ENCODE results near the gene STOX1.
"Not testable (repeated sequence)": the region's sequence is repeated elsewhere in the genome, so short reads cannot be mapped to it uniquely, and the experiment has no call there.

The STOX1 gene

DNA sequence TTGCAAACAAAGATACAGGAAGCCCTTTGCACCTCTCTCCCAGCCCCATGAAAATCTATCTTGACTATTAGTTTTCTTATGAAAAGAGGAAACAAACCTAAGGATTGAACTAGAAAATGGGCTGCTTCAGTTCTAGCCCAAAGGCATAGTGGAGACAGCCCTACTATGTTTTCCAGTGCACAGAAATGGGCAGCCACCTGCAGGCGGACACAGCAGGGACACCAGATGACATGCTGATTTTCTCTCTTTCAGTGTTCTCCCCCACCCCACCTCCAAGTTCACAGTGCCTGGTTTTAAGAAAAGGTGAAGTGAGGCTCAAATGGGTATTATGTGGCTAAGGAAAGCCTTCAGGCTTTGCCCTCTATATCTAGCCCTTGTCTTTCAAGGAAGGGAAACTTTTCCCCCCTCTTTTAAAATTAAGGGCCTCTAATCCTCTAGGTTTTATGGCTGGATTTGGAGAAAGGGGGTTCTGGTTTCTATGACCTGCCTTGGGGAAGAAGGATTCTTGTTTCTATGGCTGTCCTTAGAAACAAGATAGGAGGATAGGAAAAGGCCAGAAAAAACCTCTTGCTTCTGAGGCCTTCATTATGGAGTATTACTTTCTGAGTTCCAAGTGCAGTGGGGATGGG is 50.3 kb downstream of the STOX1 start:
- in situ Hi-C loops (cut with MboI; ENCODE audit: low sequenced_read_pairs): no loop called here

DNA sequence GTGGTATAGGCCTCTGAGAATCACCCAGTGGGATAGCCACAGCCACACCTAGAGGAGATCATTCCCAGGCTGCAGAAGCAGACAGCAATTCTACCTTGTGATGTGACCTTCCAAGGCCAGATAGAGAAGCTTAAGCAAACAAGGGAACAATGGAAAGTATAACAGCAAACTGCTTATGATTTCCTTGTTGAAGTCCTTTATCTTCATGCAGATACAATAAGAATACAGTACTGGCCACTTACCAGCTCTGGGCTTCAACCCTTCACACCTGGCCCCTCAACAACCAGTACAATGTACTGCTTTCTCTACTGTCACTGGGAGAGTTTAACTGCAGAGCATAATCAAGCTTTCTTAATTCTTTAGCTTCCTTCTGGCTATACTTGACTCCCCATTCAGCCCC is 51.2 kb downstream of the STOX1 start:
- in situ Hi-C loops (cut with MboI; ENCODE audit: low sequenced_read_pairs): no loop called here

DNA sequence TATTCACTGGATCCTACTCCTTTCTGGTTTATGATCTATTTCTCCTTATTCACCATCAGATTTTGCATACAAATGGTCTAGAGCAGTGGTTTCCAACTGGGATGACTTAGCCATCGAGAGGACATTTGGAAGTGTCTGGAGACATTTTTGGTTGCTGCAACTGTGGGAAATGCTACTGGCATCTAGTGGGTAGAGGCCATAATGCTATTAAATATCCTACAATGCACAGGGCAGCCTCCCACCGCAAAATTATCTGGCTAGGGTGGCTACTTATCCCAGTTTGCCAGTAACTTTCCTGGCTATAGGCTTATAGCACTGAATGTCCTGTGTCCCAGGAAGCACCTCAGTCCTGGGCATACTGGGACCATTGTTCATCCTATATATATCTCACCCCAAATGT is 52.3 kb downstream of the STOX1 start:
- in situ Hi-C loops (cut with MboI; ENCODE audit: low sequenced_read_pairs): no loop called here

DNA sequence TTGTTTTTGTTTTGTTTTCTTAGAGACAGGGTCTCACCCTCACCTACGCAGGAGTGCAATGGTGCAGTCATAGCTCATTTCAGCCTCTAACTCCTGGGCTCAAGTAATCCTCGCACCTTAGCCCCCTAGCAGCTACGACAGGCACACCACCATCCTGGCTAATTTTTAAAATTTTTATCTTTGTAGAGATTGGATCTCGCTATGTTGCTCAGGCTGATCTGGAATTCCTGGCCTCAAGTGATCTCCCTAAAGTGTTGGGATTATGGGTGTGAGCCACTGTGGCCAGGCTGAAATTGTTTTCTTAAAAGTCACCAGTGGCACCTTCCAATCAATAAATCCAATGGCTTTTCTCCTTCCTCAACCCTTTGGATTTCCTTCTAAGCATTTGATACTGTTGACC is 52.9 kb downstream of the STOX1 start:
- in situ Hi-C loops (cut with MboI; ENCODE audit: low sequenced_read_pairs): no loop called here

DNA sequence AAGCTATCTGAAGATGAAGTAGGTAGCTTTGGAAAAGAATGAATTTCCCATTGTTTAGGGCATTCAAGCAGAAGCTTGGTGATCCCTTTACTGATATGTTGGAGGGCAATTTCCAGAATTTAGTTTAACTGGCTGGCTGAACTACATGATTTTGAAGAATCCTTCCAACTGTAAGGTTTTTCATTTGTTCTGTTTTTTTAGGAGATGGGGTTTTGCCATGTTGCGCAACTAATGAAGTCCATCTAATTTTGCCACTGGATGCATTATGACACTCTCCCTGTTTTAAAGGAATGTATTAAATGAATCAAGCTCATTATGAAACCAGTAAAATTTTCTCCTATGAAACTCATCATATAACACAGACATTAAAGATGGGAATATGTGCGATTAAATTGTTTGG is 67.7 kb downstream of the STOX1 start:
- in situ Hi-C loops (cut with MboI; ENCODE audit: low sequenced_read_pairs): no loop called here

DNA sequence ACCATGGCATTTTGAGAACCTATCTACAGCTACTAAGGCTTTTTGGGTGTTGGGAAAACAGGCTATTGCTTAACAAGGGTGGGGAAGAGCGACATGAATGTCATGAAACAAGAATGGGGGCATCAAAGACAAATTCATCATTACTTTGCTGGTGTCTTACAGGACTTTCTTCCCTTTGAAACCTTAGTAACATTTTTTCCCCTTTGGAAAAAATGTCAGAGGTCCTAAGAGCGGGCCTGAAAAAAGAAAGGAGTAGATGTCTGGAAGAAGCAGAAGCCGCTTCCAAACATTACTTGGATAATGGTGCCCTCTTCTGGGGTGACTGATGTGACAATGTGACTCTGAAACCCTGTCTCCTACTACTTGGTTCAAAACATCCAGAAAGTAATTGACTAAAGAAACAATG is 70.0 kb downstream of the STOX1 start:
- in situ Hi-C loops (cut with MboI; ENCODE audit: low sequenced_read_pairs): no loop called here

DNA sequence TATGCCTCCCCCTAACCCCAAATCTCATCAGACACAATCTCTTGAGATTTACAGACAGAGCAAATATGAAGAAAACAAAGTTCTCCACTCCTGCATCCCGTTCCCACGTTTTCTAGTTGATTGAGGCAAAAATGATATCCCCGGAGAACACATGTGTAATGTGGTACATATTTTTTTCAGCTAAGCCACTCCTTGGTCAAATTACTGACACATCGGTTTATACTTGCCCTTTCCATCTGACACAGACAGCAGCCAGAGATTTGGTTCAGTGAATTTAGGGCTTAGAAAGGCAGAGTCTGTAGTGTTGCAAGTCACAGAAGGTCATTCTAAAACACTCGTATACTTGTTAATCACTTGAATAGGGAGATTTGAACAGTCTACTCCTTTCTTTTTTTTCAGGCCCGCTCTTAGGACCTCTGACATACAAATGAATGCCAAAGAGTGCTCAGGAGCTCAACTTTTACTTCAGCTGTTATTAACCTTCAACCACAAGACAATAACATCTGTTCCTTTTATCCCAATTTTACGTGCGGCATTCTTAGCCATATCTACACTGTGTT is 71.9 kb downstream of the STOX1 start:
- in situ Hi-C loops (cut with MboI; ENCODE audit: low sequenced_read_pairs): no loop called here

DNA sequence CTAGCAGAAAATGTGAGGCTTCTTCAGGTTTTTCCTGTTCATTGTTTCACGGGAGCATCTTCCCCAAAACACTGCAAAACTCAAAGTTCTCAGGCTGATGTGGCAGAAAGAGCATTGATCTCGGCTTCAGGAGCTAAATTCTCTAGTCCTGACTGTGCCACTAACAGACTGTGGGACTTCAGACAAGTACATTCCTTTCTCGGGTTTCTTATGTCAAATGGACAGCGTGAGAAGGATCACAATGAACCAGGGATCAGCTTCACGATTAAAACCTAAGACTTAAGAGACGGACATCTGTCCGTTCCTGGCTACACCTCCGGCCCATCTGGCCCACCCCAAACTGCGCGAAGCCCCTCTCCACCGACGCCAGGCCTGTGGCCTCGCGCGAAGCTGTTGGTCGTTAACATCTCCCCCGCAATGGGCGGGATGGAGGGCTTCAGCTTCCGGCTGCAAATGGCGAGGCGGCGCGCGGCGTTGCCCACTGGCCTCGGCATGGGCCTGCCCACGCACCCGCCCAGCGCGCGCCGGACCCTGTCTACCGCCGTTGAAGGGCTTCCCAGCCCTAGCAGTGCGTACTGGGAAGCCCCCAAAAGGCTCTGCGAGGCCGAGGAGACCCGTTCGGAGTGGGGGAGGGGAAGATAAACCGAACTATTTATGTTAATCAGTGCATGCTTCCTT is 73.2 kb downstream of the STOX1 start:
- in situ Hi-C loops (cut with MboI; ENCODE audit: low sequenced_read_pairs): no loop called here

DNA sequence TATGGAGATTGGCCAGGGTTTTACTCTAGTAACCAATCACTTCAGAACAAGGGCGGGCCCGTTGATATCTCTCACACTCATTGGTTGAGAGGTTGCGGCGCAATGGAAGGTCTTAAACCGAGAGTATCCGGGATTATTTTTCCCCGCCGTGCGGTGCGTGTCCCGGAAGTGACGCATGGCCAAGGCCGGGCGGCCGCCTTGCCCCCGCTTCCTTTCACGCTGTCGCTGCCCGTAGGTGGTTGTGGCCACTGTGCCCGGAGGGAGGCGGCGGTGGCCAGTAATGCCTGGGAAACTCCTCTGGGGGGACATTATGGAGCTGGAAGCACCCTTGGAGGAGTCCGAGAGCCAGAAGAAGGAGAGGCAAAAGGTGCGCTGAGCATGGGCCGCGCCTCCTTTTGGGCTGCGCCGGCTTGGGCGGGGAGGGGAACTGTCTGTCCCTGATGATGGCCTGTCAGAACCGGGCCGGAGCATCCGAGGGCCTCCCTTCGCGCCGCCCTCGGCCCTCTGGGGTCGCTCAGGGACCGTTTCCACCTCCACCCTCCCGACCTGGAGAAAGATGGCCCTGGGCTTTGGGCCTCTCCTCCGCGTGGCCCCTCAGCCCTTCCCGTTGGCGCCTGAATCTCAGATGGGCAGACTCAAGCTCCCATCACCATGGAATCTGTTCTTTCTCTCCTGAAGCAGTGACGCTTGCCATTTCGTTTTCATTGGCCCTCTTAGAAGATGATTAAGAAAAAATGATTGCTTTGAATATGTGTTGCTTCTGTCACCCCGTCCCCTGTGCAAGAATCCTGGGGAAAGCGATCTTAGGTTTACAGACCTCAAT is 74.0 kb downstream of the STOX1 start, which contains the start of gene DDX50:
DDX50 (plus strand) TSS at position 211 of the 823 bp plus-strand sequence; CDS start at position 281, 70 bp downstream.
- in situ Hi-C loops (cut with MboI; ENCODE audit: low sequenced_read_pairs): no loop called here

DNA sequence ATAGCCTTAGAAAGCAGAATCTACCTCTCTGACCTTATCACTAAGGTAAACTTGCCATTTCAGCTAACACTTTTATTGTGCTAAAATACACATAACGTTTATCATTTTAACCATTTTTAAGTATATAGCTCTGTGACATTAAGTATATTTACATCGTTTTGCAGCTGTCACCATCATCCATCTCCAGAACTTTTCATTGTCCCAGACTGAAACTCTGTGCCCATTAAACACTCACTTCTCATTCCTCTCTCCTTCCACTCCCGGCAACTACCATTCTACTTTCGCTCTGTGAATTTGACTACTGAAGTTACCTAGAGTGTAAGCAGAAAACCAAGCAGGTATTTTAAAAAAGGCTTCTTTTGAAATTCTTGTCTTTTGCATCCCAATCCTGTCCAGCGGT is 75.1 kb downstream of the STOX1 start:
- in situ Hi-C loops (cut with MboI; ENCODE audit: low sequenced_read_pairs): no loop called here

DNA sequence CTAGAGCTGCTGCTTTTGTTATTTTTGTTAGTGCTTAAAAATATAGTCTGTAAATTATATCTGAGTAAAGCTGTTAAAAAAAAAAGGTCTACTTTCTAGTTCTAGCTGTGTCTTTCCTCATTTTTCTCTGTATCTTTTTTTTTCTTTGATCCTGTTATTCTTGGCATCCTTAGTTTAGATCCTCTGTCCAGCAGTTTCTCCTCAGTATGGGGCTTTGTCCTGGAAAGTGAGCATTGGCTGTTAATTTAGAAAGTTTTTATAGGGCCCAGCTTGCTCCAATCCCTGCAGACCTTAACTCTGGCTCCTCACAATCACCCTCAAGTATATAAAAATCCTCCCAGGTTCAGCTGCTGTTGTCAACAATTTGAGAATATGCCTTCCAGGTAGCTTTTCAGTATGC is 97.3 kb downstream of the STOX1 start:
- in situ Hi-C loops (cut with MboI; ENCODE audit: low sequenced_read_pairs): no loop called here

DNA sequence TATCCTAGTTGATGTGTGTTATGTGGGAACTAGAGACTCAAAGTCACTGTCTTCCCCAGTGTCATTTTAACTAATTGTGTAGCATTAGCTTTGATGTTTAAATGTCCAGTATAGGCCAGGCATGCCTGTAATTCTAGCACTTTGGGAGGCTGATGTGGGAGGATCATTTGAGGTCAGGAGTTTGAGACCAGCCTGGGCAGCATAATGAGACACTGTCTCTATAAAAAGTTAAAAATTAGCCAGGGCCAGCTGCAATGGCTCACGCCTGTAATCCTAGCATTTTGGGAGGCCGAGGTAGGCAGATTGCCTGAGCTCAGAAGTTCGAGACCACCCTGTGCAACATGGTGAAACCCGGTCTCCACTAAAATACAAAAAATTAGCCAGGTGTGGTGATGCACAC is 98.2 kb downstream of the STOX1 start:
- in situ Hi-C loops (cut with MboI; ENCODE audit: low sequenced_read_pairs): no loop called here

GRCh38 chr10:68929157-68929556 is 101.8 kb downstream of the STOX1 start:
- in situ Hi-C loops (cut with MboI; ENCODE audit: low sequenced_read_pairs): not testable (repeated sequence)

DNA sequence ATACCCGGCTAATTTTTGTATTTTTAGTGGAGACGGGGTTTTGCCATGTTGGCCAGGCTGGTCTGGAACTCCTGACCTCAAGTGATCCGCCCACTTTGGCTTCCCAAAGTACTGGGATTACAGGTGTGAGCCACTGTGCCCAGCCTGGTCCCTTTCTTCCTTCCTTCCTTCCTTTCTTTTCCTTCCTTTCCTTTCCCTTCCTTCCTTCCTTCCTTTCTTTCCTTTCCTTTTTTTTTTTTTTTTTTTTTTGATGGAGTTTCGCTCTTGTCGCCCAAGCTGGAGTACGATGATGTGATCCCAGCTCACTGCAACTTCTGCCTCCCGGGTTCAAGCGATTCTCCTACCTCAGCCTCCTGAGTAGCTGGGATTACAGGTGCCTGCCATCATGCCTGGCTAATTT is 102.6 kb downstream of the STOX1 start:
- in situ Hi-C loops (cut with MboI; ENCODE audit: low sequenced_read_pairs): not testable (repeated sequence)

DNA sequence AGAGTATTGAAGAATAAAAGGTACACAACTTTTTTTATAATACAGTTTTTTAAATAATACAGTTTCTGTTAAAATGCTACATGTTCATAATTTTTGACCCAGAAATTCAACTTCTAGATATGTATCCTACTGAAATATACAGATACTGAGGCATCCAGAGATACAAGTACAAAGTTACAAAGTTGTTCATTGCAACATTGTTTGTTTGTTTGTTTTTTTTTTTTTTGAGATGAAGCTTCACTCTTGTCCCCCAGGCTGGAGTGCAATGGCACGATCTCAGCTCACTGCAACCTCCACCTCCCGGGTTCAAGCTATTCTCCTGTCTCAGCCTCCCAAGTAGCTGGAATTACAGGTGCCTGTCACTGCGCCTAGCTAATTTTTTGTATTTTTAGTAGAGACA is 105.5 kb downstream of the STOX1 start:
- in situ Hi-C loops (cut with MboI; ENCODE audit: low sequenced_read_pairs): not testable (repeated sequence)

DNA sequence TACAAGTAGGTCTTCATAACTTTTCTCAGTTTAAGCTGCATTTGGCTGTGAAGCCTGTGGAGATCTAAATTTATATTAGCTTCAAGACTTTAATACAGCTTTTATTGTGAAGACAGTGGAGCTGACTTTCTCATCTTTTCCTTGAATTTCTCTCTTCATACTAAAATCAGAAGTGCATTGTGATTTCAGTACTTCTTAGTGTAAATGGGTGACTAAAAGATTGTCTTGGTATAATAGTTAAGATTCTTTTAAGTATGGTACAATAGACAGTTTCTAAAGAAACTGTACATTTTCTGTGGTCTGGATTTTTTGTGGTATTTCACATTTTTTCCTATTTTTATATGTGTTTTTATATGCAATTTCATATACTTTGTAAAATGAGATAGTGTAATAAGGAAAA is 107.7 kb downstream of the STOX1 start:
- in situ Hi-C loops (cut with MboI; ENCODE audit: low sequenced_read_pairs): no loop called here

DNA sequence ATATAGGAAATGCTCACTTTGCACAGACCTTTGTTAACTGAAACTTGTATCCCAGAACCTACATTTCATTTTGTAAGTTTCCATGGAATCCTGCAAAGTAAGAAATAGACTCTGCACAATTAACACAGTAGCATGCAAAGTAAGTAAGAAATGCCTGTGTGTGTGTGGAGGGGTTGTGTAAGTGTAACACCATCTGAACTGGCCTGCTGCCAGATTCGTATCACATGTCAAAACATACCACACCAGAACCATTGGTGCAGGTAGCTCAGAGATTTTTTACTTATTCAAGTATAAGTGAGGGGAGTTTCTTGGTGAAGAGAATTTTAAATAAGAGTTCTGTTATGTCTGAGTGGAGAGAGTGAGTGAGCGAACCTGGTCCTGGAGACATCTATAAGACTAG is 110.8 kb downstream of the STOX1 start:
- in situ Hi-C loops (cut with MboI; ENCODE audit: low sequenced_read_pairs): no loop called here

DNA sequence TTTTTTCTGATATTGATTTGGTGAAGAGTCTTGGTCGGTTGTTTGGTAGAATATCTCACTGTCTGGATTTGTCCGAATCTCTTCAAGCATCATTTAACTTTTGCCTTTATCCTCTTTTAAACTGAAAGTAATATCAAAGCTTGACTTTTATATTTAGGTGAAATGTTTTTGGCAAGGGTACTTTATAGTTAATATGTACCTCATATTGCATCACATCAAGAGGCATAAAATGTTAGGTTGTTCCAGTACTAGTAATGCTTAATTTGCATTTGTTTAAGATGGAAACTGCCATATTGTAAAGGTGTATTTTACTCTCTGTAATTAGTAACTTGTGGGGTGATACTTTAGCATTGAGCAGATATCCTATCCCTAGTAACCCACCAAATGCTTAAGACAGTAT is 111.6 kb downstream of the STOX1 start:
- in situ Hi-C loops (cut with MboI; ENCODE audit: low sequenced_read_pairs): no loop called here

DNA sequence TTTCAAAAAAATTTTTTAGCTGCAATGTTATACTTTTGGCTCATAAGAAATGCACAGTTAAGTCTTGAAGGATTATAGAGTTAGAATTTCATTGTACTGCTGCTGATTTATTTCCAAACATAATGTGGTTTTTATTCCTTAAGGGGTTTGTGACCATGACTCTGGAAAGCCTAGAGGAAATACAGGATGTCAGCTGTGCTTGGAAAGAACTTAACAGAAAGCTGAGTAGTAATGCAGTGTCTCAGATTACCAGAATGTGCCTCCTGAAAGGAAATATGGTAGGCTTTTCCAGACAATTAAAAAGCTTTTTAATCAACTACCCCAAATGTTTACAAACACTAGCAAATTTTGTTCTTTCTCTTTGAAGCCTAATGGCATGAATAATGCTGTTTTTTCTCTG is 113.6 kb downstream of the STOX1 start:
- in situ Hi-C loops (cut with MboI; ENCODE audit: low sequenced_read_pairs): not testable (repeated sequence)

Data from hTERT RPE-1 (cell line).